Measurements from ENCODE around the gene SLIT3.

- TF ChIP-seq SIN3A (IDR thresholded peaks at IDR 0.05; ENCODE audit: low read depth) (no peak), POLR2A (IDR thresholded peaks at IDR 0.05; ENCODE audit: borderline replicate concordance, extremely low read depth, insufficient read depth, insufficient read length) (no peak), CTCF (IDR thresholded peaks at IDR 0.05 in 2 of 3, conservative IDR thresholded peaks at IDR 0.05 in 1 of 3; ENCODE audit: borderline replicate concordance in 1 of 3, insufficient read depth in 1 of 3, low read depth in 2 of 3, low read length in 2 of 3) (no peak), SP1 (IDR thresholded peaks at IDR 0.05; ENCODE audit: low read depth) (no peak), REST (IDR thresholded peaks at IDR 0.05; ENCODE audit: low read depth) (no peak), ZNF274 (IDR thresholded peaks at IDR 0.05; ENCODE audit: low read depth, low read length) (no peak), POLR2AphosphoS5 (IDR thresholded peaks at IDR 0.05; ENCODE audit: low read depth, low read length) (no peak), EZH2 (IDR thresholded peaks at IDR 0.05) (no peak), FOSL1 (IDR thresholded peaks at IDR 0.05; ENCODE audit: low read depth) (no peak), RAD21 (IDR thresholded peaks at IDR 0.05; ENCODE audit: low read depth) (no peak), CEBPB (IDR thresholded peaks at IDR 0.05; ENCODE audit: low read depth) (no peak), ELF1 (IDR thresholded peaks at IDR 0.05; ENCODE audit: borderline replicate concordance, low read depth) (no peak), YY1 (IDR thresholded peaks at IDR 0.05; ENCODE audit: extremely low read depth, insufficient replicate concordance, low read depth, low read length) (no peak)
Measured at GRCh38 chr5:168971100-168971499, 329.8 kb downstream of the SLIT3 start.

Measured in HCT116 (cell line).